Fibroblast of lung (primary cell): Measurements from ENCODE around the gene WDR59. TPM values are rescaled to one million over a fixed set of nuclear protein-coding genes. Genes with fewer than 3 reads are reported as not detected.
"Not testable (repeated sequence)": the region's sequence is repeated elsewhere in the genome, so short reads cannot be mapped to it uniquely, and the experiment has no call there.

Experiments used
- DNase-seq, 2 donors: peaks; one replicate each; pipeline versions ENCODE4 v3.0.0 to v3.0.0-alpha.2; 2010; ENCODE audit warnings: low read depth in 2 of 2
- H2AFZ ChIP-seq: 2 replicates; pipeline ENCODE4 v1.5.1; 2012; ENCODE audit warnings: low read length, control low read depth, inconsistent platforms
- H3K27ac ChIP-seq: 2 replicates; pipeline ENCODE4 v1.5.1; 2011; ENCODE audit warnings: low read length, control low read depth; ENCODE audit not compliant: insufficient read depth
- H3K27me3 ChIP-seq: 2 replicates; pipeline ENCODE4 v1.5.1; 2011; ENCODE audit warnings: mild to moderate bottlenecking, low read length; ENCODE audit not compliant: control insufficient read depth, insufficient read depth
- H3K36me3 ChIP-seq: 2 replicates; pipeline ENCODE4 v1.5.1; 2011; ENCODE audit warnings: low read length; ENCODE audit not compliant: control insufficient read depth, insufficient read depth
- H3K4me1 ChIP-seq: 2 replicates; pipeline ENCODE4 v1.5.1; 2011; ENCODE audit warnings: low read length; ENCODE audit not compliant: control insufficient read depth, insufficient read depth; ENCODE audit errors: extremely low read depth
- H3K4me2 ChIP-seq: 2 replicates; pipeline ENCODE4 v1.5.1; 2011; ENCODE audit warnings: low read length, control low read depth; ENCODE audit not compliant: insufficient read depth; ENCODE audit errors: extremely low read depth
- H3K4me3 ChIP-seq, 4 experiments: fragments of 200-600 bp in 1 of 4; sonication (generic) in 1 of 4; replicated peaks in 1 of 4; 2 replicates each; pipeline ENCODE4 v1.5.1; 2011 to 2016; ENCODE audit warnings: low read length in 4 of 4, low read depth in 3 of 4, mild to moderate bottlenecking in 3 of 4, control low read depth in 2 of 4, inconsistent platforms in 1 of 4, mixed read lengths in 1 of 4; ENCODE audit not compliant: insufficient read depth in 1 of 4; ENCODE audit errors: control extremely low read depth in 1 of 4
- H3K79me2 ChIP-seq: 2 replicates; pipeline ENCODE4 v1.5.1; 2012; ENCODE audit warnings: mild to moderate bottlenecking, low read length, inconsistent platforms; ENCODE audit not compliant: control insufficient read depth, insufficient read depth
- H3K9ac ChIP-seq: 2 replicates; pipeline ENCODE4 v1.5.1; 2011; ENCODE audit warnings: mild to moderate bottlenecking, low read length, control low read depth; ENCODE audit not compliant: insufficient read depth
- H3K9me3 ChIP-seq: 2 replicates; pipeline ENCODE4 v1.5.1; 2012; ENCODE audit warnings: low read depth, low read length; ENCODE audit not compliant: control insufficient read depth, insufficient read depth
- H4K20me1 ChIP-seq: 2 replicates; pipeline ENCODE4 v1.5.1; 2011; ENCODE audit warnings: low read length; ENCODE audit not compliant: control insufficient read depth, insufficient read depth; ENCODE audit errors: extremely low read depth
- CTCF ChIP-seq, 2 donors: IDR thresholded peaks in 1 of 2; conservative IDR thresholded peaks in 1 of 2; 1 replicate in 1 of 2; 2 replicates in 1 of 2; pipeline ENCODE4 v1.5.1; 2011 to 2012; ENCODE audit warnings: low read length in 2 of 2, control low read depth in 1 of 2, inconsistent platforms in 1 of 2, low read depth in 1 of 2, mild to moderate bottlenecking in 1 of 2
- EZH2 ChIP-seq: IDR thresholded peaks from 2 replicates; pipeline ENCODE4 v1.5.1; 2012; ENCODE audit warnings: low read length, control low read depth, mild to moderate bottlenecking; ENCODE audit errors: missing control alignments
- polyA plus RNA-seq, 2 donors: library from polyadenylated mRNA; depleted of rRNA in 1 of 2; stranded (reverse) in 1 of 2; unstranded in 1 of 2; fragments of >200 nt; gene quantifications; 2 replicates each; pipeline ENCODE4 v1.2.1, GENCODE V29; 2011 to 2012; ENCODE audit warnings: missing spikeins in 1 of 2
- total RNA-seq: library from RNA; depleted of rRNA; stranded (reverse); fragments of >200 nt; gene quantifications from 2 replicates; pipeline ENCODE4 v1.2.1, GENCODE V29; 2014

The WDR59 gene
- total and polyA plus RNA-seq, 2 donors (not counting 1 experiment from before 2014, with no cell fraction given), result 16.0 to 30.2 TPM

- H3K36me3 ChIP-seq, result no peaks in the 10 kb centered on the region
- H3K9ac ChIP-seq, result no peak overlapping the region
- no peak overlapping the region for H3K4me3 ChIP-seq
- peaks cover 4% of the 10 kb centered on the region for H3K4me1 ChIP-seq
- peaks cover 33% of the 10 kb centered on the region for H3K79me2 ChIP-seq
- TF ChIP-seq EZH2 (no peak), CTCF (conservative IDR thresholded peaks at IDR 0.05 in 1 of 2, IDR thresholded peaks at IDR 0.05 in 1 of 2; ENCODE audit: low read depth in 1 of 2, low read length in 2 of 2) (no peak)
- H3K27ac ChIP-seq, result no peak overlapping the region
- H3K27me3 ChIP-seq, result no peaks in the 10 kb centered on the region
- H4K20me1 ChIP-seq, result no peaks in the 10 kb centered on the region
- no peak for DNase-seq
- H3K9me3 ChIP-seq, result no peaks in the 10 kb centered on the region
- no peak overlapping the region for H2AFZ ChIP-seq
- H3K4me2 ChIP-seq, result no peak overlapping the region
These were observed 34.7 kb upstream of the WDR59 start for GRCh38 chr16:75019586-75019985.

GRCh38 chr16:75019007-75019406, 34.1 kb upstream of the WDR59 start:
- Histone ChIP-seq H3K4me3 (no peak overlapping the region), H3K4me1 (peaks cover 3% of the 10 kb centered on the region), H4K20me1 (no peaks in the 10 kb centered on the region), H3K9me3 (no peaks in the 10 kb centered on the region), H3K4me2 (no peak overlapping the region), H3K79me2 (peaks cover 33% of the 10 kb centered on the region), H3K9ac (no peak overlapping the region), H3K36me3 (no peaks in the 10 kb centered on the region), H3K27me3 (no peaks in the 10 kb centered on the region), H3K27ac (no peak overlapping the region), H2AFZ (no peak overlapping the region)
- DNase-seq, result peak in 1 of 2 donors; percentile 48
- TF ChIP-seq CTCF (conservative IDR thresholded peaks at IDR 0.05 in 1 of 2, IDR thresholded peaks at IDR 0.05 in 1 of 2; ENCODE audit: low read depth in 1 of 2, low read length in 2 of 2) (no peak), EZH2 (no peak)

GRCh38 chr16:75017670-75018525, 33.0 kb upstream of the WDR59 start:
- Histone ChIP-seq H3K79me2 (peaks cover 38% of the 10 kb centered on the region), H3K4me2 (no peak overlapping the region), H3K4me3 (no peak overlapping the region), H3K27ac (no peak overlapping the region), H3K9ac (no peak overlapping the region), H3K9me3 (no peaks in the 10 kb centered on the region), H3K27me3 (no peaks in the 10 kb centered on the region), H2AFZ (no peak overlapping the region), H4K20me1 (no peaks in the 10 kb centered on the region), H3K36me3 (no peaks in the 10 kb centered on the region), H3K4me1 (peaks cover 3% of the 10 kb centered on the region)
- no peak for DNase-seq
- TF ChIP-seq CTCF (conservative IDR thresholded peaks at IDR 0.05 in 1 of 2, IDR thresholded peaks at IDR 0.05 in 1 of 2; ENCODE audit: low read depth in 1 of 2, low read length in 2 of 2) (no peak), EZH2 (no peak)

GRCh38 chr16:75016451-75017081, 31.6 kb upstream of the WDR59 start:
- DNase-seq, H3K9me3 ChIP-seq: not testable (repeated sequence)

More at GRCh38 chr16:75016451-75017081, 31.6 kb upstream of the WDR59 start:
- H3K9ac ChIP-seq, H3K4me1 ChIP-seq, H3K27ac ChIP-seq, H3K36me3 ChIP-seq, H3K4me2 ChIP-seq, H2AFZ ChIP-seq, H4K20me1 ChIP-seq, H3K27me3 ChIP-seq, H3K4me3 ChIP-seq: not testable (repeated sequence)
- peaks cover 41% of the 10 kb centered on the region for H3K79me2 ChIP-seq
